IPS-20b (cell line): Measurements from ENCODE around the gene TNFSF15.

Experiments
- H3K27ac ChIP-seq: one replicate; pipeline ENCODE4 v1.5.1; 2013; ENCODE audit warnings: low read length
- H3K27me3 ChIP-seq: 2 replicates; pipeline ENCODE4 v1.6.1; 2013; ENCODE audit warnings: mild to moderate bottlenecking, low read length, inconsistent platforms; ENCODE audit not compliant: insufficient read depth
- H3K36me3 ChIP-seq: 2 replicates; pipeline ENCODE4 v1.6.1; 2013; ENCODE audit warnings: low read depth, mild to moderate bottlenecking, inconsistent platforms, low read length, moderate library complexity; ENCODE audit not compliant: insufficient read depth
- H3K4me1 ChIP-seq: 2 replicates; pipeline ENCODE4 v1.6.1; 2013; ENCODE audit warnings: mild to moderate bottlenecking, control low read depth, inconsistent platforms, low read length, moderate library complexity; ENCODE audit not compliant: insufficient read depth
- H3K4me3 ChIP-seq: 2 replicates; pipeline ENCODE4 v1.5.1; 2013; ENCODE audit warnings: mild to moderate bottlenecking, low read length, inconsistent platforms
- H3K9ac ChIP-seq: 2 replicates; pipeline ENCODE4 v1.6.1; 2013; ENCODE audit warnings: low read depth, mild to moderate bottlenecking, inconsistent platforms, low read length, moderate library complexity
- H3K9me3 ChIP-seq: 2 replicates; pipeline ENCODE4 v1.6.1; 2013; ENCODE audit warnings: mild to moderate bottlenecking, low read depth, low read length, inconsistent platforms; ENCODE audit not compliant: insufficient read depth

The TNFSF15 gene

GRCh38 chr9:114837923-114838322 lies 32.1 kb upstream of the TNFSF15 start:
- H3K27ac ChIP-seq = no peak overlapping the region
- no peaks in the 10 kb centered on the region for H3K27me3 ChIP-seq
- H3K9me3 ChIP-seq = no peaks in the 10 kb centered on the region
- H3K9ac ChIP-seq = no peak overlapping the region
- no peaks in the 10 kb centered on the region for H3K36me3 ChIP-seq
- no peaks in the 10 kb centered on the region for H3K4me1 ChIP-seq
- H3K4me3 ChIP-seq = no peak overlapping the region

DNA sequence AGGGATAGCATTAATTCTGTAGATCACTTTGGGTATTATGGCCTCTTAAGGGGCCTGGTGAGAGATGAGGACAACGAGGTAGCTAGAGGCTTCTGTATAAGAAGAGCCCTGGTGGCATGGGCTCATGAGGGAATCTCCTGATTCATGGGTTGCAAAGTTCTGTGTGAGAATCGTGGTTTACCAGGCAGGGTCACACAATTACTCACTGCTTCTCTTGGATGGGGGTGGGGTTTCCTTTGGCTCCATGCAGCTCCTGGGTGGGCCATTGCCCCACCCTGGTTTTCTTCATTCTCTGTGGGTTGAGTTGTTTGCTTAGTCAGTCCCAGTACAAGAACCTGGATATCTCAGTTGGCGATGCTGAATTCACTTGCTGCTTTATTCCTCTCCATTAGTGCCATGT lies 30.9 kb upstream of the TNFSF15 start:
- no peaks in the 10 kb centered on the region for H3K4me1 ChIP-seq
- no peaks in the 10 kb centered on the region for H3K27me3 ChIP-seq
- no peak overlapping the region for H3K9ac ChIP-seq
- H3K27ac ChIP-seq = no peak overlapping the region
- no peaks in the 10 kb centered on the region for H3K36me3 ChIP-seq
- H3K9me3 ChIP-seq = no peaks in the 10 kb centered on the region
- no peak overlapping the region for H3K4me3 ChIP-seq

- H3K9me3 ChIP-seq = no peaks in the 10 kb centered on the region
- no peak overlapping the region for H3K4me3 ChIP-seq
- no peaks in the 10 kb centered on the region for H3K27me3 ChIP-seq
- H3K4me1 ChIP-seq = no peaks in the 10 kb centered on the region
- no peak overlapping the region for H3K9ac ChIP-seq
- H3K36me3 ChIP-seq = no peaks in the 10 kb centered on the region
- H3K27ac ChIP-seq = no peak overlapping the region
Observed at GRCh38 chr9:114834386-114834785, 28.5 kb upstream of the TNFSF15 start.

- no peaks in the 10 kb centered on the region for H3K9me3 ChIP-seq
- H3K4me3 ChIP-seq = no peak overlapping the region
- no peaks in the 10 kb centered on the region for H3K4me1 ChIP-seq
Observed at GRCh38 chr9:114830546-114830945, 24.7 kb upstream of the TNFSF15 start.

DNA sequence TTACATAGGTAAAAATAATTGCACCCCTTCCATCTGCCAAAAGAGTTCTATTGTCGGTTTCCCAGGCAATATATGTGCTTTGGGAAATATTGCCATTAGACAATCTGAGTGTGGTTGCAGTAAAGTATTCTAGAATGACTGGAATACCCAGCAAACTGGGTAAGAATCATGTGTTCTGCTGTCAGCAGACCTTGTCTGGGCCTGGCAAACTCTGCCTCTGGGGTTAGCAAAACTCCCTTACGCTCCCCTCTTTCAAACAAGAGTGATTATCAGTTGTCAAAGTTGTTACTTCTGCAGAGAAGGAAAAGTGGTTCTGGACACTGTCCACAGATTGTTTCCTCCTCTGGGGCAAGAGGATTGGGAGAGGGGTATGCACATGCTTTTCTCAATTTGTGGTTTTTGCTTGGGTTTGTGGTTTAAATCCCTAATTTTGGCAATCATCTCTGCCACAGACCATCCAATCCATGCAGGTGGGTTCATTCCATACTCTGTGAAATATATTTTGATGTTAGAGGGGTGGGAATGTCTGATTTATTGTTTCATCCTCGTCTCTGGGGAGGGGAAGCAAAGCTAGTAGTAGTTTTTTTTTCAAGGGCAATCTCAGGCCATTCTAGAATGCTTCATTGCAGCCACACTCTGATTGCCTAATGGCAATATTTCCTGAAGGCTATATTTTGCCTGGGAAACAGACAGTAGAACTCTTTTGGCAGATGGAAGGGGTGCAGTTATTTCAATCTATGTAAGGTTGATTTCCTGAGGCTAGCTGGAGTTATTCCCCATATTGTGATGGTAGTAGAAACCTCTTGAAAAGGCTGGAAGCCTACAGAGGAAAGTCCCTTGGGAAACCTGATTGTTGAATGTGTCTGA lies 24.0 kb upstream of the TNFSF15 start:
- Histone ChIP-seq H3K27ac (no peak overlapping the region), H3K36me3 (no peaks in the 10 kb centered on the region), H3K9ac (no peak overlapping the region), H3K9me3 (no peaks in the 10 kb centered on the region), H3K27me3 (no peaks in the 10 kb centered on the region; the same call in 1 of the 2 replicates), H3K4me1 (no peaks in the 10 kb centered on the region), H3K4me3 (no peak overlapping the region)

More at GRCh38 chr9:114830546-114830945, 24.7 kb upstream of the TNFSF15 start:
- Histone ChIP-seq H3K9ac (no peak overlapping the region), H3K36me3 (no peaks in the 10 kb centered on the region), H3K27me3 (no peaks in the 10 kb centered on the region; the same call in 1 of the 2 replicates), H3K27ac (no peak overlapping the region)

GRCh38 chr9:114828303-114828650 lies 22.4 kb upstream of the TNFSF15 start:
- no peak overlapping the region for H3K4me3 ChIP-seq
- no peaks in the 10 kb centered on the region; the same call in 1 of the 2 replicates for H3K27me3 ChIP-seq
- no peaks in the 10 kb centered on the region for H3K4me1 ChIP-seq
- no peak overlapping the region for H3K9ac ChIP-seq
- no peak overlapping the region for H3K27ac ChIP-seq
- no peaks in the 10 kb centered on the region for H3K9me3 ChIP-seq
- no peaks in the 10 kb centered on the region for H3K36me3 ChIP-seq

- Histone ChIP-seq H3K9ac (no peak overlapping the region), H3K4me1 (no peaks in the 10 kb centered on the region), H3K9me3 (no peaks in the 10 kb centered on the region), H3K4me3 (no peak overlapping the region), H3K36me3 (no peaks in the 10 kb centered on the region), H3K27ac (no peak overlapping the region), H3K27me3 (no peaks in the 10 kb centered on the region; the same call in 1 of the 2 replicates)
Observed at GRCh38 chr9:114827641-114828302, 21.9 kb upstream of the TNFSF15 start.

DNA sequence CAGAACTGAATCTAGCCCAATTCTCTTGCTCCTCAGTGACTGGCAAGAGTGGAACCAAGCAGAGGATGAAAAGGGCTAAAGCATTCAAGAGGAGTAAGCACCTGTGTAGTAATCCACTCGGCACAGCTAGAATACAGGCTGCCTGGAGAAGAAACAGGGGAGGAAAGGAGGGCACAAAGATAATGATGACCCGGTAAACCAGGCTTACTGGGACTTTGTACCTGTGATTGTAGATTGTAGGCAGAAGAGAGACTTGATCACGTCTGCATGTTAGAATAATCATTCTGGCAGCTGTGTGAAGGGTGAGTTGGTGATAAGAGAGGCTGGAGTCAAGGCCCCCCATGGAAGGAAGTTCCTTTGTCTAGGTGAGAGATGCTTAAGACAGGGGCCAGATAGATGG lies 20.6 kb upstream of the TNFSF15 start:
- H3K36me3 ChIP-seq = no peaks in the 10 kb centered on the region
- H3K27me3 ChIP-seq = no peaks in the 10 kb centered on the region; the same call in 1 of the 2 replicates
- no peak overlapping the region for H3K4me3 ChIP-seq
- H3K4me1 ChIP-seq = no peaks in the 10 kb centered on the region
- no peak overlapping the region for H3K9ac ChIP-seq
- no peak overlapping the region for H3K27ac ChIP-seq
- no peaks in the 10 kb centered on the region for H3K9me3 ChIP-seq

GRCh38 chr9:114825126-114825795 lies 19.4 kb upstream of the TNFSF15 start:
- Histone ChIP-seq H3K36me3 (no peaks in the 10 kb centered on the region), H3K9ac (no peak overlapping the region), H3K27ac (no peak overlapping the region), H3K4me1 (no peaks in the 10 kb centered on the region), H3K4me3 (no peak overlapping the region), H3K9me3 (no peaks in the 10 kb centered on the region), H3K27me3 (no peaks in the 10 kb centered on the region; the same call in 1 of the 2 replicates)

- Histone ChIP-seq H3K27me3 (no peaks in the 10 kb centered on the region; the same call in 1 of the 2 replicates), H3K4me1 (no peaks in the 10 kb centered on the region), H3K36me3 (no peaks in the 10 kb centered on the region), H3K4me3 (no peak overlapping the region), H3K27ac (no peak overlapping the region), H3K9ac (no peak overlapping the region), H3K9me3 (no peaks in the 10 kb centered on the region)
Observed at GRCh38 chr9:114824110-114824509, 18.3 kb upstream of the TNFSF15 start.

- Histone ChIP-seq H3K27ac (no peak overlapping the region), H3K4me1 (no peaks in the 10 kb centered on the region), H3K9me3 (no peaks in the 10 kb centered on the region), H3K27me3 (no peaks in the 10 kb centered on the region; the same call in 1 of the 2 replicates), H3K9ac (no peak overlapping the region), H3K36me3 (no peaks in the 10 kb centered on the region), H3K4me3 (no peak overlapping the region)
Observed at GRCh38 chr9:114823441-114823840, 17.6 kb upstream of the TNFSF15 start.
